Activated T-helper 17 cell treated with anti-CD3 and anti-CD28 coated beads, Interleukin-2, amount 50 U/mL, for 72 hours (primary cell): ENCODE measurements around the gene DESI1. TPM values are rescaled to one million over a fixed set of nuclear protein-coding genes. Genes with fewer than 3 reads are reported as not detected.
A peak's percentile ranks its signal among the peaks of the same experiment; 100 is the strongest.
"Not testable (repeated sequence)": the region's sequence is repeated elsewhere in the genome, so short reads cannot be mapped to it uniquely, and the experiment has no call there.

ENCODE experiments used
- ATAC-seq: fragments of 150-1000 bp; cut with Tn5 transposase; replicated peaks from 2 replicates; pipeline ENCODE4 v1.10.0; 2021; ENCODE audit warnings: mild to moderate bottlenecking, moderate library complexity
- H3K27ac Mint-ChIP-seq: one replicate; pipeline ENCODE4 v1.8.0; 2022; ENCODE audit warnings: mixed read lengths
- H3K27me3 Mint-ChIP-seq: one replicate; pipeline ENCODE4 v1.8.0; 2022; ENCODE audit warnings: mixed read lengths
- H3K36me3 Mint-ChIP-seq: one replicate; pipeline ENCODE4 v1.8.0; 2022; ENCODE audit warnings: low read depth, mild to moderate bottlenecking, mixed read lengths
- H3K4me1 Mint-ChIP-seq: one replicate; pipeline ENCODE4 v1.8.0; 2022; ENCODE audit warnings: mixed read lengths
- H3K4me3 Mint-ChIP-seq: one replicate; pipeline ENCODE4 v1.8.0; 2022; ENCODE audit warnings: mild to moderate bottlenecking, mixed read lengths
- H3K9me3 Mint-ChIP-seq: one replicate; pipeline ENCODE4 v1.8.0; 2022; ENCODE audit warnings: mixed read lengths
- total RNA-seq, 2 donors: library from RNA; stranded (reverse); gene quantifications; one replicate each; pipeline ENCODE4 v1.2.3, GENCODE V29; 2022

DESI1 gene
- total RNA-seq, 2 donors from 2014 or later: 31.1 to 60.3 TPM

- no peaks in the 10 kb centered on the region for H3K9me3 Mint-ChIP-seq
Observed at GRCh38 chr22:41613456-41613855, 7.4 kb downstream of the DESI1 start.

GRCh38 chr22:41612603-41613306 lies 8.1 kb downstream of the DESI1 start:
- Mint-ChIP-seq H3K36me3 (peaks cover 68% of the 10 kb centered on the region), H3K27ac (no peak overlapping the region), H3K4me1 (peaks cover 10% of the 10 kb centered on the region), H3K27me3 (no peaks in the 10 kb centered on the region), H3K9me3 (no peaks in the 10 kb centered on the region), H3K4me3 (no peak overlapping the region)
- ATAC-seq: no peak

More at GRCh38 chr22:41613456-41613855, 7.4 kb downstream of the DESI1 start:
- Mint-ChIP-seq H3K27ac (no peak overlapping the region), H3K4me3 (no peak overlapping the region), H3K4me1 (peaks cover 10% of the 10 kb centered on the region), H3K36me3 (peaks cover 61% of the 10 kb centered on the region), H3K27me3 (no peaks in the 10 kb centered on the region)
- no peak for ATAC-seq

- Mint-ChIP-seq H3K27ac (no peak overlapping the region), H3K27me3 (no peaks in the 10 kb centered on the region), H3K36me3 (peaks cover 94% of the 10 kb centered on the region), H3K4me1 (peaks cover 18% of the 10 kb centered on the region), H3K9me3 (no peaks in the 10 kb centered on the region), H3K4me3 (no peak overlapping the region)
- ATAC-seq: no peak
Observed at GRCh38 chr22:41608386-41608785, 12.5 kb downstream of the DESI1 start.

GRCh38 chr22:41603873-41604332 lies 16.9 kb downstream of the DESI1 start:
- peak; percentile 100 for ATAC-seq
- Mint-ChIP-seq H3K36me3 (peaks cover 96% of the 10 kb centered on the region), H3K27me3 (no peaks in the 10 kb centered on the region), H3K4me1 (peaks cover 26% of the 10 kb centered on the region), H3K4me3 (peak overlapping the region; percentile 31), H3K9me3 (no peaks in the 10 kb centered on the region), H3K27ac (peak overlapping the region; percentile 90)

GRCh38 chr22:41600976-41601375 lies 19.9 kb downstream of the DESI1 start:
- no peak overlapping the region for H3K4me3 Mint-ChIP-seq
- no peak for ATAC-seq
- no peaks in the 10 kb centered on the region for H3K9me3 Mint-ChIP-seq
- H3K36me3 Mint-ChIP-seq: peaks cover 78% of the 10 kb centered on the region
- H3K27ac Mint-ChIP-seq: no peak overlapping the region
- no peaks in the 10 kb centered on the region for H3K27me3 Mint-ChIP-seq
- H3K4me1 Mint-ChIP-seq: peaks cover 21% of the 10 kb centered on the region

GRCh38 chr22:41598891-41599635 lies 21.8 kb downstream of the DESI1 start:
- ATAC-seq: no peak
- Mint-ChIP-seq H3K9me3 (no peaks in the 10 kb centered on the region), H3K27ac (no peak overlapping the region), H3K4me3 (no peak overlapping the region), H3K36me3 (peaks cover 59% of the 10 kb centered on the region), H3K4me1 (peaks cover 13% of the 10 kb centered on the region), H3K27me3 (no peaks in the 10 kb centered on the region)

GRCh38 chr22:41598081-41598480 lies 22.8 kb downstream of the DESI1 start:
- Mint-ChIP-seq H3K4me1 (peaks cover 5% of the 10 kb centered on the region), H3K27me3 (no peaks in the 10 kb centered on the region), H3K36me3 (peaks cover 49% of the 10 kb centered on the region), H3K27ac (no peak overlapping the region), H3K4me3 (no peak overlapping the region), H3K9me3 (no peaks in the 10 kb centered on the region)
- ATAC-seq: no peak

GRCh38 chr22:41597635-41597953 lies 23.2 kb downstream of the DESI1 start:
- H3K27me3 Mint-ChIP-seq: no peaks in the 10 kb centered on the region
- H3K9me3 Mint-ChIP-seq: no peaks in the 10 kb centered on the region
- H3K4me1 Mint-ChIP-seq: peaks cover under 1% of the 10 kb centered on the region
- H3K36me3 Mint-ChIP-seq: peaks cover 44% of the 10 kb centered on the region
- no peak for ATAC-seq
- H3K27ac Mint-ChIP-seq: no peak overlapping the region
- no peak overlapping the region for H3K4me3 Mint-ChIP-seq

- peak; percentile 66 for ATAC-seq
- Mint-ChIP-seq H3K4me1 (no peaks in the 10 kb centered on the region), H3K36me3 (peaks cover 38% of the 10 kb centered on the region), H3K9me3 (no peaks in the 10 kb centered on the region), H3K4me3 (no peak overlapping the region), H3K27ac (no peak overlapping the region), H3K27me3 (no peaks in the 10 kb centered on the region)
Observed at GRCh38 chr22:41596776-41597634, 23.8 kb downstream of the DESI1 start.

GRCh38 chr22:41595703-41596102 lies 25.1 kb downstream of the DESI1 start:
- no peak for ATAC-seq
- H3K9me3 Mint-ChIP-seq: no peaks in the 10 kb centered on the region
- H3K27me3 Mint-ChIP-seq: no peaks in the 10 kb centered on the region
- no peak overlapping the region for H3K27ac Mint-ChIP-seq
- no peak overlapping the region for H3K4me3 Mint-ChIP-seq
- peaks cover 25% of the 10 kb centered on the region for H3K36me3 Mint-ChIP-seq
- H3K4me1 Mint-ChIP-seq: no peaks in the 10 kb centered on the region

- not testable (repeated sequence) for H3K27me3 Mint-ChIP-seq, ATAC-seq, H3K4me3 Mint-ChIP-seq, H3K4me1 Mint-ChIP-seq, H3K27ac Mint-ChIP-seq, H3K9me3 Mint-ChIP-seq, H3K36me3 Mint-ChIP-seq
Observed at GRCh38 chr22:41593336-41593960, 27.4 kb downstream of the DESI1 start.

GRCh38 chr22:41589391-41590241 lies 31.2 kb downstream of the DESI1 start, which contains the start of gene PMM1:
PMM1 (minus strand) TSS chr22:41589840; CDS start chr22:41589805, 35 bp downstream.
- H3K27me3 Mint-ChIP-seq: no peaks in the 10 kb centered on the region
- H3K9me3 Mint-ChIP-seq: no peaks in the 10 kb centered on the region
- no peaks in the 10 kb centered on the region for H3K4me1 Mint-ChIP-seq
- peak within 1 kb of the TSS; percentile 82 for H3K27ac Mint-ChIP-seq
- peaks cover under 1% of the 10 kb centered on the region for H3K36me3 Mint-ChIP-seq
- H3K4me3 Mint-ChIP-seq: peak within 1 kb of the TSS; percentile 83
- ATAC-seq: peak; percentile 98

GRCh38 chr22:41587347-41587723 lies 33.5 kb downstream of the DESI1 start:
- H3K9me3 Mint-ChIP-seq: no peaks in the 10 kb centered on the region
- peaks cover 23% of the 10 kb centered on the region for H3K36me3 Mint-ChIP-seq
- H3K4me3 Mint-ChIP-seq: no peak overlapping the region
- no peaks in the 10 kb centered on the region for H3K27me3 Mint-ChIP-seq
- peaks cover 4% of the 10 kb centered on the region for H3K4me1 Mint-ChIP-seq
- ATAC-seq: no peak
- no peak overlapping the region for H3K27ac Mint-ChIP-seq
